HepG2 (cell line): ENCODE data around the gene CERS6. TPM values are rescaled to one million over a fixed set of nuclear protein-coding genes. Genes with fewer than 3 reads are reported as not detected.

Experiments
- ATAC-seq: fragments of 200-7000 bp; cut with Tn5 transposase; 3 replicates; pipeline ENCODE4 v1.9.1; 2020; ENCODE audit warnings: mild to moderate bottlenecking, moderate library complexity
- BruUV-seq: library from RNA; stranded (reverse); fragments of 400-500 nt; replicated peaks from 2 replicates; lab custom pipeline; 2021; lab: Mats Ljungman, UMichigan
- CTCF ChIA-PET: fragments of 300-600 bp; formaldehyde crosslinking; extraction: SDS; loops from one replicate; lab custom pipeline; 2021; ENCODE audit warnings: low total read pairs, inconsistent platforms, low intra/inter-chr PET ratio; lab: Yijun Ruan, JAX
- POLR2A ChIA-PET: fragments of 350-600 bp; sonication (Branson Sonifier 250); formaldehyde crosslinking; loops from one replicate; lab custom pipeline; 2020; ENCODE audit warnings: antibody characterized with exemption, inconsistent platforms; lab: Yijun Ruan, JAX
- DNase-seq: peaks from one replicate; pipeline ENCODE4 v3.0.0-alpha.2; 2015; ENCODE audit warnings: low spot score
- FAIRE-seq: peaks from 3 replicates; lab custom pipeline; 2011; peaks lifted over from hg19 to GRCh38; lab: Jason Lieb, UNC
- H2AFZ ChIP-seq: one replicate; pipeline ENCODE4 v1.6.1; 2011; ENCODE audit warnings: low read length, inconsistent platforms
- H3K27ac ChIP-seq: fragments of 300-600 bp; 3 replicates; pipeline ENCODE4 v1.8.0; 2011; ENCODE audit warnings: mixed run types, mild to moderate bottlenecking, mixed read lengths, low read length, inconsistent platforms; ENCODE audit not compliant: insufficient read depth; ENCODE audit errors: extremely low read length
- H3K27me3 ChIP-seq, 2 experiments: fragments of 200-600 bp in 1 of 2; 2 replicates in 1 of 2; 3 replicates in 1 of 2; pipeline versions ENCODE4 v1.6.0 to v1.8.0; 2011; ENCODE audit warnings: low read length in 2 of 2, mild to moderate bottlenecking in 2 of 2, moderate library complexity in 2 of 2, inconsistent platforms in 1 of 2; ENCODE audit not compliant: insufficient read depth in 2 of 2, control insufficient read depth in 1 of 2
- H3K36me3 ChIP-seq, 2 experiments: fragments of 200-600 bp in 1 of 2; replicated peaks in 1 of 2; 2 replicates in 1 of 2; 3 replicates in 1 of 2; pipeline versions ENCODE4 v1.5.1 to v1.8.0; 2011; ENCODE audit warnings: low read length in 2 of 2, inconsistent platforms in 1 of 2; ENCODE audit not compliant: insufficient read depth in 2 of 2, control insufficient read depth in 1 of 2
- H3K4me1 ChIP-seq: 2 replicates; pipeline ENCODE4 v1.5.1; 2012; ENCODE audit warnings: low read length, inconsistent platforms; ENCODE audit not compliant: insufficient read depth
- H3K4me2 ChIP-seq: 2 replicates; pipeline ENCODE4 v1.6.0; 2011; ENCODE audit warnings: low read depth, low read length, inconsistent platforms
- H3K4me3 ChIP-seq, 3 experiments: fragments of 200-600 bp in 1 of 3; sonication (generic), shearing (Covaris generic) in 1 of 3; replicated peaks in 1 of 3; 2 replicates each; pipeline ENCODE4 v1.5.1; 2011 to 2016; ENCODE audit warnings: low read length in 3 of 3, inconsistent platforms in 2 of 3, low read depth in 2 of 3, mild to moderate bottlenecking in 2 of 3, control low read depth in 1 of 3, mixed read lengths in 1 of 3; ENCODE audit not compliant: insufficient read depth in 1 of 3
- H3K79me2 ChIP-seq: one replicate; pipeline ENCODE4 v1.6.1; 2011; ENCODE audit warnings: low read length, inconsistent platforms; ENCODE audit not compliant: insufficient read depth
- H3K9ac ChIP-seq: 2 replicates; pipeline ENCODE4 v1.6.0; 2011; ENCODE audit warnings: mild to moderate bottlenecking, low read depth, low read length, inconsistent platforms; ENCODE audit not compliant: insufficient read depth
- H3K9me3 ChIP-seq: 2 replicates; pipeline ENCODE4 v1.5.1; 2012; ENCODE audit warnings: mild to moderate bottlenecking, low read length
- H4K20me1 ChIP-seq: 2 replicates; pipeline ENCODE4 v1.6.0; 2011; ENCODE audit warnings: inconsistent platforms, mild to moderate bottlenecking, low read length, moderate library complexity; ENCODE audit not compliant: insufficient read depth
- ATF7-NPFF ChIP-seq: sonication (generic); formaldehyde crosslinking; IDR thresholded peaks from 2 replicates; pipeline ENCODE4 v1.8.1; 2023; ENCODE audit warnings: mild to moderate bottlenecking, low read depth, missing genetic modification reagents, moderate library complexity
- CENPT ChIP-seq: sonication (generic); formaldehyde crosslinking; IDR thresholded peaks from 2 replicates; pipeline ENCODE4 v1.8.0; 2022; ENCODE audit warnings: low read depth, mild to moderate bottlenecking, moderate library complexity, missing genetic modification reagents
- MEF2D ChIP-seq: sonication (generic); formaldehyde crosslinking; IDR thresholded peaks from 2 replicates; pipeline ENCODE4 v1.5.1; 2020; ENCODE audit warnings: mild to moderate bottlenecking, missing genetic modification reagents
- SMAD9 ChIP-seq: sonication (generic); formaldehyde crosslinking; IDR thresholded peaks from 2 replicates; pipeline ENCODE4 v1.5.1; 2020; ENCODE audit warnings: mild to moderate bottlenecking, missing genetic modification reagents
- SOX6 ChIP-seq, 2 experiments: fragments of 450-650 bp in 1 of 2; sonication (generic) in 1 of 2; formaldehyde crosslinking in 1 of 2; IDR thresholded peaks; 2 replicates each; pipeline versions ENCODE4 v1.4.0 to v1.6.1; 2017 to 2020; ENCODE audit warnings: antibody characterized with exemption in 1 of 2, mild to moderate bottlenecking in 1 of 2, missing genetic modification reagents in 1 of 2
- ZNF354B ChIP-seq: sonication (generic); formaldehyde crosslinking; IDR thresholded peaks from 2 replicates; pipeline ENCODE4 v1.8.0; 2022; ENCODE audit warnings: mild to moderate bottlenecking, missing genetic modification reagents
- ZNF451 ChIP-seq: sonication (generic); formaldehyde crosslinking; IDR thresholded peaks from 2 replicates; pipeline ENCODE4 v1.5.0; 2020; ENCODE audit warnings: mild to moderate bottlenecking, missing genetic modification reagents
- ZNF569 ChIP-seq: sonication (generic); formaldehyde crosslinking; IDR thresholded peaks from 2 replicates; pipeline ENCODE4 v1.5.0; 2020; ENCODE audit warnings: mild to moderate bottlenecking, missing genetic modification reagents, moderate library complexity, borderline replicate concordance
- ZNF672 ChIP-seq: sonication (generic); formaldehyde crosslinking; IDR thresholded peaks from 2 replicates; pipeline ENCODE4 v1.8.1; 2022; ENCODE audit warnings: missing genetic modification reagents
- WGBS: methylation state at CpG from one replicate; pipeline ENCODE4 v1.1.6; 2017; ENCODE audit warnings: low lambda C conversion rate; 5-methylcytosine and 5-hydroxymethylcytosine counted together
- in situ Hi-C: cut with HindIII; loops from 2 replicates; pipeline ENCODE4 v1.10.0; 2017; ENCODE audit warnings: low pct_unique_long_range_greater_than_20kb; ENCODE audit not compliant: extremely low pct_ligation_motif_present
- intact Hi-C: fragments of 100-400 bp; cut with micrococcal nuclease; formaldehyde crosslinking; loops from one replicate; pipeline ENCODE4 v1.10.0; 2022; ENCODE audit not compliant: unreplicated experiment
- polyA plus RNA-seq, 8 experiments: library from polyadenylated mRNA; depleted of rRNA in 3 of 8; stranded (reverse) in 7 of 8; unstranded in 1 of 8; fragments of >200 nt; fragmentation: Illumina TruSeq in 4 of 8; extraction: Trizol in 4 of 8; gene quantifications; 2 replicates each; pipeline versions ENCODE4 v1.2.1 to v1.2.3, GENCODE V29; 2011 to 2016; ENCODE audit warnings: low read depth in 4 of 8, missing spikeins in 1 of 8, mixed read lengths in 1 of 8; ENCODE audit not compliant: insufficient read depth in 1 of 8
- total RNA-seq, 5 experiments: library from RNA; depleted of rRNA; stranded (reverse); fragments of >200 nt; fragmentation: Illumina TruSeq; extraction: Trizol; gene quantifications; 2 replicates each; pipeline ENCODE4 v1.2.3, GENCODE V29; 2016; ENCODE audit warnings: low read depth in 1 of 5
- TF ChIP-seq, protein P1 (sequence below), 2 experiments: fragments of 450-650 bp in 1 of 2; sonication (generic) in 1 of 2; formaldehyde crosslinking; IDR thresholded peaks; 2 replicates each; pipeline versions ENCODE4 v1.5.0 to v1.8.0; 2020 to 2022; ENCODE audit warnings: mild to moderate bottlenecking in 1 of 2, missing genetic modification reagents in 1 of 2

CERS6 gene
- total and polyA plus RNA-seq, 2 of the 13 experiments (the other 11 are each of a cell fraction or from before 2014, with no cell fraction given) = 10.1 to 20.3 TPM

DNA sequence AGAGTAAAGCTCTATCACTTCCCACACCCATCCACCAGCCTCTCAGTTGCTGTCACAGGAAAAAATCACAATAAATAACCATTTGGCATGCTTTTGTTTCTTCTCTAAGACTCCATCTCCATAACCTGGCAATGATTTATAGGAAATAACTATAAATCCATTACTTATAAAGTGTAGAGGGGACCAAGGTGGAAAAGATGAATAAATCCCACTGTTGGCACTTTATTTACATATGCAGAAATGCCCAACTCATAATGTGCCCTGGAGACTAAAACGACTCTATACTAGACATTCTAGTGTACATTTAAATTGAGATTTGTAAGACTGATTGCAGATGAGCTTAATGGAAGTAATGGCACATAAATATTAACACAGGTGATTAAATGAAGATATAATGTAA lies 338.9 kb downstream of the CERS6 start:
- no peaks in the 10 kb centered on the region; a peak in 1 of 5 replicates for H3K27me3 ChIP-seq
- no TSS peak for BruUV-seq
- ChIA-PET CTCF (no interaction called here), POLR2A (no interaction called here)
- DNase-seq (no peak), ATAC-seq (no peak), FAIRE-seq (peak; percentile 4)
- no peak overlapping the region for H3K4me2 ChIP-seq
- no peaks in the 10 kb centered on the region for H3K9me3 ChIP-seq
- H3K4me1 ChIP-seq = no peaks in the 10 kb centered on the region
- H3K36me3 ChIP-seq = no peaks in the 10 kb centered on the region
- H3K79me2 ChIP-seq = no peaks in the 10 kb centered on the region
- WGBS = 0% methylated on average over 1 of the region's 1 CpG
- H3K27ac ChIP-seq = no peak overlapping the region
- H4K20me1 ChIP-seq = no peaks in the 10 kb centered on the region
- no peak overlapping the region for H3K9ac ChIP-seq
- H2AFZ ChIP-seq = no peak overlapping the region
- TF ChIP-seq MEF2D (CRISPR knock-in tag) (no peak), ZNF354B (no peak), SMAD9 (CRISPR knock-in tag) (no peak), ZNF672 (CRISPR knock-in tag) (no peak), ZNF451 (CRISPR knock-in tag) (no peak), SOX6 (IDR thresholded peaks at IDR 0.05) (no peak), SOX6 (CRISPR knock-in tag; IDR thresholded peaks at IDR 0.05) (no peak), ATF7-NPFF (CRISPR knock-in tag) (no peak), ZNF569 (no peak), CENPT (CRISPR knock-in tag) (no peak)
- TF ChIP-seq, protein P1, sequence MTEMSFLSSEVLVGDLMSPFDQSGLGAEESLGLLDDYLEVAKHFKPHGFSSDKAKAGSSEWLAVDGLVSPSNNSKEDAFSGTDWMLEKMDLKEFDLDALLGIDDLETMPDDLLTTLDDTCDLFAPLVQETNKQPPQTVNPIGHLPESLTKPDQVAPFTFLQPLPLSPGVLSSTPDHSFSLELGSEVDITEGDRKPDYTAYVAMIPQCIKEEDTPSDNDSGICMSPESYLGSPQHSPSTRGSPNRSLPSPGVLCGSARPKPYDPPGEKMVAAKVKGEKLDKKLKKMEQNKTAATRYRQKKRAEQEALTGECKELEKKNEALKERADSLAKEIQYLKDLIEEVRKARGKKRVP (CRISPR knock-in tag; IDR thresholded peaks at IDR 0.05) = no peak
- in situ Hi-C loops = no loop called here
- intact Hi-C loops = no loop called here
- no peak overlapping the region for H3K4me3 ChIP-seq
